Upper lobe of left lung (tissue), 4 donors: ENCODE measurements around the gene CDHR5.

Experiments
- CTCF ChIP-seq, 6 experiments: fragments of 450-650 bp in 4 of 6; fragments of 200-600 bp in 2 of 6; sonication (generic) in 2 of 6; IDR thresholded peaks; one replicate each; pipeline ENCODE4 v1.5.1; 2016 to 2019; ENCODE audit warnings: antibody characterized with exemption in 6 of 6
- POLR2AphosphoS5 ChIP-seq, 2 donors: sonication (generic); formaldehyde crosslinking; IDR thresholded peaks; one replicate each; pipeline ENCODE4 v1.5.1; 2017; ENCODE audit warnings: antibody characterized with exemption in 2 of 2

- TF ChIP-seq CTCF (IDR thresholded peaks at IDR 0.05) (no peak), POLR2AphosphoS5 (IDR thresholded peaks at IDR 0.05) (no peak)
Measured at GRCh38 chr11:655036-655726, 30.4 kb upstream of the CDHR5 start.
